Smooth muscle cell of the brain vasculature (primary cell): ENCODE measurements around the gene PIP.
"Not testable (repeated sequence)": the region's sequence is repeated elsewhere in the genome, so short reads cannot be mapped to it uniquely, and the experiment has no call there.

Source experiments
- DNase-seq: peaks from one replicate; pipeline ENCODE4 v3.0.0-alpha.2; 2012; ENCODE audit warnings: low read depth, low spot score

PIP gene, protein sequence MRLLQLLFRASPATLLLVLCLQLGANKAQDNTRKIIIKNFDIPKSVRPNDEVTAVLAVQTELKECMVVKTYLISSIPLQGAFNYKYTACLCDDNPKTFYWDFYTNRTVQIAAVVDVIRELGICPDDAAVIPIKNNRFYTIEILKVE

DNA sequence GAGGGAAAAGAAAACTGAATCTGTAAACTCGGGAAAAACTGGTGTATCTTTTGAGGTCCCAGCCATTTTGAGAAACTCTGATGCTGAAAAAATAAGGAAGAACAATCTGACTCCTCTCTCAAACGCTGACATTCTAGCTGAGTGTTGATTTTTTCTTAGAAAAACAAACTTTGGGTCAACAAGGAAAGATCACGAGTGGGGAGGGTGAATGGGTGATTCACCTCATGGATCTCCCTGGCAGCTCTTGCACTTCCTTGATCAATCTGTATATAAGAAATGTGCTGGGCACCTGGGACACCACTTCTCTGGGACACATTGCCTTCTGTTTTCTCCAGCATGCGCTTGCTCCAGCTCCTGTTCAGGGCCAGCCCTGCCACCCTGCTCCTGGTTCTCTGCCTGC, at the start of gene PIP:
TSS of gene PIP (plus strand) at position 297 of the 400 bp plus-strand sequence. CDS start at position 337, 40 bp downstream.
- DNase-seq: no peak

DNA sequence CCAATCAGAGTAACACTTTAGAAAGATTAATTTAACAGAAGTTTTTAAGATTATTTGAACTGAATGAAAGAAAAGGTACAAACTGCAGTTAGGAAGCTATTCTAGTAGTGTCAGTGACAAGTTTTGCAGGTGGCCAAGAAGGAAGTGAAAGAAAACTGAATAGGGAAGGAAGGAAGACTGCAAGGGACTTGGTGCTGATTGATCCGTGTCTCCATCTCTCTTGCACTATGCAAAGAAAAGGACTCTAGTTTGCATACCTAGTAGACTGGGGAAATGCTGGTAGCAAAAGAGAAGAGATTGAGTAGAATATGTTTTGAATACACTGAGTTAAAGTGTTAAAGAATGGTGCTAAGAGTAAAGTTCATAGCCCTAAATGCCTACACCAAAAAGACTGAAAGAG, 46.8 kb upstream of the PIP start:
- DNase-seq: no peak

DNA sequence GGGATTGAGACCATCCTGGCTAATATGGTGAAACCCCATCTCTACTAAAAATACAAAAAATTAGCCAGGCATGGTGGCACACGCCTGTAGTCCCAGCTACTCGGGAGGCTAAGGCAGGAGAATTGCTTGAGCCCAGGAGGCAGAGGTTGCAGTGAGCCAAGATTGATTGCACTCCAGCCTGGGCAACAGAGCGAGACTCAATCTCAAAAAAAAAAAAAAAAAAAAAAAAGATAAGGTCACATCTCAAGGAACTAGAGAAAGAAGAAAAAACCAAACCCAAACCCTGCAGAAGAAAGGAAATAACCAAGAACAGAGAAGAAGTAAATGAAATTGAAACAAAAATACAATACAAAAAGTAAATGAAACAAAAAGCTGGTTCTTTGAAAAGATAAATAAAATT, 46.3 kb upstream of the PIP start:
- not testable (repeated sequence) for DNase-seq

DNA sequence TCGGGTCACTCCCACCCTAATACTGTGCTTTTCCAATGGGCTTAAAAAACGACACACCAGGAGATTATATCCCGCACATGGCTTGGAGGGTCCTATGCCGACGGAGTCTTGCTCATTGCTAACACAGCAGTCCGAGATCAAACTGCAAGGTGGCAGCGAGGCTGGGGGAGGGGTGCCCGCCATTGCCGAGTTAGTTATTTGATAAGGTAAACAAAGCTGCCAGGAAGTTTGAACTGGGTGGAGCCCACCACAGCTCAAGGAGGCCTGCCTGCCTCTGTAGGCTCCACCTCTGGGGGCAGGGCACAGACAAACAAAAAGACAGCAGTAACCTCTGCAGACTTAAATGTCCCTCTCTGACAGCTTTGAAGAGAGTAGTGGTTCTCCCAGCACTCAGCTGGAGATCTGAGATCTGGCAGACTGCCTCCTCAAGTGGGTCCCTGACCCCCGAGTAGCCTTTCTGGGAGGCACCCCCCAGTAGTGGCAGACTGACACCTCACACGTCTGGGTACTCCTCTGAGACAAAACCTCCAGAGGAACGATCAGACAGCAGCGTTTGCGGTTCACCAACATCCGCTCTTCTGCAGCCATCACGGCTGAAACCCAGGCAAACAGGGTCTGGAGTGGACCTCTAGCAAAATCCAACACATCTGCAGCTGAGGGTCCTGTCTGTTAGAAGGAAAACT, 43.2 kb upstream of the PIP start:
- not testable (repeated sequence) for DNase-seq

DNA sequence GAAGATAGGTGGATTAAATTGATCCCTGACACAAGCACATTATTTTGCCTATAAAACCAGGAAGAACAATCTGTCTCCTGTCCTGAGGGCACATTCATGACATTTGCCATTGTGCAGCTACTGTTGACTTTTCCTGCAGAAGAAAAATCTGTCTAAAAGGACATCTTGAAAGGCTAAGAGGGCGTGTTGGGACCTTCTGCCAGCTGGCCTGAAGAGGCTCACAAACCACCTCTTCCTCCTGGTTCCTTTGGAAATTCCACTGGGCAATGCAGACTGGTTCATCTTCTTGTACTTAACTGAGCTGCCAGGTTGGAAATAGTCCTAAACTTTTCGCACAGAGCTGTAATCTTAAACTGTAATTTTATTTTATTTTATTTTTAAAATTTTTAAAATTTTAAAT, 35.7 kb upstream of the PIP start:
- no peak for DNase-seq

DNA sequence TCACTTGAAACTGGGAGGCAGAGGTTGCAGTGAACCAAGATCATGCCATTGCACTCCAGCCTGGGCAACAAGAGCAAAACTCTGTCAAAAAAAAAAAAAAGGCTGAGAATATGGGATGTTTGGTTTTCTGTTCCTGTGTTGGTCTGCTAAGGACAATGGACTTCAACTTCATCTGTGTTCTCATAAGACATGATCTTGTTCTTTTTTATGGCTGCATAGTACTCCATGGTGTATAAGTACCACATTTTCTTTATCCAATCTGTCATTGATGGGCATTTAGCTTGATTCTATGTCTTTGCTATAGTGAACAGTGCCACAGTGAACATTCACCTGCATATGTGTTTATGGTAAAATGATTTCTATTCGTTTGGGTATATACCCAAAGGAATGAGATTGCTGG, 32.3 kb upstream of the PIP start:
- not testable (repeated sequence) for DNase-seq

DNA sequence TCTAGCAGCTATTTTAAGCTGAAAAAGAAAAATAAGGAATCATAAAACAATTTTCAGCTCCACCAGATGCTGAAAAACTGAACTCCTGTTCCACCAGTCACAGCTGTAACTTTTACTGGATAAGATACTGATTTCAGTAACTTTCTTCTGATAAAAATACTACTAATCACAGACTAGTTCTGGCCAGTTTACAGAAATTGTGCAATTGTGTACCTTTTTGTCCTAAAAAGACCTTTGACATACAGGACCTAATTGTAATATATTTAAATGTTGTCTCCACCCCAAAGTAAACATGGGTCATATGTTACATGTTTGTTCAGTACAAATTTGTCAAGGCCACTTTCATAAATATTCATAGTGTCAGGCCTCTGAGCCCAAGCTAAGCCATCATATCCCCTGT, 27.1 kb upstream of the PIP start:
- no peak for DNase-seq

DNA sequence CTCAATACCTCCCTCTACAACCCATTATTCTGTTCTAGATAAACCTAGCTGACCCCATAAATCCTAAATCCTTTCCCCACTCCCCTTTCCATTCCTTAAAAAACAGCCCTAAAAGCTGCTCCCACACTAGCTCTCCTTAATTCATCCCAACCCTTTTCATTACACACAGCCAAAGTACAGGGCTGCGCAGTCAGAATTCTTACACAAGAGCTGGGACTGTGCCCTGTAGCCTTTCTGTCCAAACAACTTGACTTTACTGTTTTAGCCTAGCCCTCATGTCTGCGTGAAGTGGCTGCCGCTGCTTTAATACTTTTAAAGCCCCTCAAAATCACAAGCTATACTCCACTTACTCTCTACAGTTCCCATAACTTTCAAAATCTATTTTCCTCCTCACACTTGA, 23.9 kb upstream of the PIP start:
- DNase-seq: not testable (repeated sequence)

DNA sequence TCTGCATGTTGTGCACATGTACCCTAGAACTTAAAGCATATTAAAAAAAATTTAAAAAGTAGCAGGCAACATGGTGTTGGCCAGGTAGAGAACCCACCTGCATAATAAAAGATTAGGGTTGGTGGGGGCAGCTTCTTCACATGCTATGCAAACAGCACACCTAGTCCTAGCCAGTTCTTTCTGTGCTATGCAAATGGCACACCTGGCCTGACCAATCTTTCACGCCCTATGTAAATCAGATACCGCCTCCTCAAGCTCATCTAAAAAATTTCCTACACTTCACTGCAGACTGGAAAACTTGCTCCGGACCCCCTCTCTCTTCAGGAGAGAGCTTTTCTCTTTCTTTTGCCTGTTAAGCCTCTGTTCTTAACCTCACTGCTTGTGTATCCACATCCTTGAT, 14.5 kb upstream of the PIP start:
- DNase-seq: no peak

DNA sequence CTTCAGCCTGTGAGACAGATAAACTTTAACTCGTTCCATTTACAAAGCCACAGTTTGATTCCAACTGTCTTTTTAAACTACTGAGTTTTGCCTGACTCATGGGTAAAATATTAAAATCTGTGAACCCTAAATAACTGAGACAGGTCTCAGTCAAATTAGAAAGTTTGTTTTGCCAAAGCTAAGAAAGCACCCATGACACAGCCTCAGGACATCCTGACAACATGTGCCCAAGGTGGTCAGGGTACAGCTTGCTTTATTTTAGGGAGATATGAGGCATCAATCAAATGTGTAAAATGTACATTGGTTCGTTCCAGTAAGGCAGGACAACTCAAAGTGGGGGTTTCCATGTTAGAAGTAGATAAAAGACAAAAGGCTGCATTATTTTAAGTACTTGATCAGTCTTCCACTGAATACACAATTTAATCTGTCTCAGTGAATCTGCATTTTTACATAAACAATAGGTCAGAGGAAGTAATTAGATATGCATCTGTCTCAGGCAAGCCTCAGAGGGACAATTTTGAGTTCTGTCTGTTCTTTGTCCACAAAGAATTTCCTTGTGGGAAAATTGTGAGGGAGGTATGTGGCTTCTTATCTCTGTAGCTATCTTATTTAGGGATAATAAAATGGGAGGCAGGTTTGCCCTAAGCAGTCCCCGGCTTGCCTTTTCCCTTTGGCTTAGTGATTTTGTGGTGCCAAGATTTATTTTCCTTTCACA, 11.0 kb upstream of the PIP start:
- DNase-seq: no peak

DNA sequence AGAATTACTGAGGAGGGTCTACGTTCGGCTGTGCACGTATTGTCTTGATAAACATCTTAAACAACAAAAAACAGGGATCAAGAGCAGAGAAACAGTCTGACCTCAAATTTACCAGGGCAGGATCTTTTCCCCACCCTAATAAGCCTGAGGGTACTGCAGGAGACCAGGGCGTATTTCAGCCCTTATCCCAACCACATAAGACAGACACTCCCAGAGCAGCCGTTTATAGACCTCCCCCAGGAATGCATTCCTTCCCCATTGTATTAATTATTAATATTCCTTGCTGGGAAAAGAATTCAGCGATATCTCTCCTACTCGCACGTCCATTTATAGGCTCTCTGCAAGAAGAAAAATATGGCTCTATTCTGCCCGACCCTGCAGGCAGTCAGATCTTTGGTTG, 8.6 kb upstream of the PIP start:
- DNase-seq: not testable (repeated sequence)

DNA sequence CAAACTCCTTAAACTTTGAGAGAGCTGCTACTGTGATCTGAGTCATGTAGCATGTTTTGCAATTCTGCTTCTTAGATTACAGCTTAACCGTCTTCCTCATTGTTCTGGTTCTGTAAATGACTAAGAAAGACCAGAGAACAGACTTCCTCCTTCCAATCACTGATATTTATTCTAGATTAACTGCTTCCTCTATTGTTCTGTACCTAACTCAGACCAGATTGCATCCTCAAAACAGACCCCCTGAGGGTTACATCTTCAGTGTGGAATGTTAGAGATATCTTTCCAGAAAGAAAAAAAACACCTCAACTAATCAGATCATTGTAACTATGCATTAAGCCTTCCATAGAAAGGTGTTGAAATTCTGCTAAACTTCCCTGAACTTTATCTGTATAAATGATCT, 5.7 kb upstream of the PIP start:
- DNase-seq: no peak

DNA sequence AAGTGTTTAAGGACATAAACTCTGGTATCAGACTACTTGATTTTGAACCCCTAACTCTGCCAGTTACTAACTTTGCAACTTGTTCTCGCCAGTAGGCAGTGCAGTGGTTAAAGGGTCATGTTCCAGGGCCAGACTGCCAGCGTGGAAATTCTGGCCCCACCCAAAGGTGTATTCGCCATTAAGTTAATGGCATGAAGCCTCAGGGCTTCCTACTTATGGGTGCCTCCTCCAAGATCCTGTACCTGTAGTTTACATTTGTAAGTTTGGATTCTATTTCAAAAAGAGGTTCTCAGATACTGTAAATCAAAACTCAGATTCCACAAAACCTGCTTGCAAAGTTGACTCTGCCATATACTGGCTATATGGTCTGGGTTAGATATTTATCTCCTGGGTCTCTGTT, 2.8 kb upstream of the PIP start:
- no peak for DNase-seq

DNA sequence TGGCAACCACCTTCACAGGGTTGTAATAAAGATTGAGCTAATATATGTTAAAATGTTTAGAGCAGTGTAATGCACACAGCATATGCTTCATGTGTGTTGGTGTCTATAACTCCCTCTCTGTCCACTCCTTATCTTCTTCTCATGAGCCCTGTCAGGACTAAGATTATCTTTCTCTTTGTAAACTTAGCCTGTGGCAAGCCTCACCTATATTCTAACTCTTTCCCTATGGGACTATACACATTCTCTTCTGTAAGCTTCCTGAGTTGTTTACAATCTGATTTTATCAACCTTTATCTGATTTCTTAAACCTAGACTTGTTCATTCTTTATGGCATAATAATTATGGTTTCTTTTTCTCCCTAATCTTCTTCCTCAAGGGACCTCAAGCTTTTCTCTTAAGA, 2.4 kb upstream of the PIP start:
- no peak for DNase-seq

DNA sequence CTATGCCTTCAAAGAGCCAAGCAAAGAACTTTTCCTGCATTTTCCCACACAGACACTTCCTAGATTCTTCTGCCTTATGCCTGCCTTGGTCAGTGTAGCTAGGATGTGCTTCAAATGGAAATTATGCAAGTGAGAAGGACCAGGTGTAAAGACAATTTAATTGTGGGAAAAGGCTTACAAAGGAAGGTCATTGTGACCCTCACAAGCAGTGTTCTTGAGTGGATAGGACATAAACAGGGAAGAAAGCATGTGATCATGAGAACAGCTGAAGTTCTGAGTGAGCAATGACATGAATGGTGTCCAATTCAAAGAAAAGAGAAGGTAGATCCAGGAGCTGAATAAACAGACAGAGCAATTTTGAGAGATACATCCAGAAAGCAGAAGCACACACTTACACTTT, 1.3 kb upstream of the PIP start:
- no peak for DNase-seq

DNA sequence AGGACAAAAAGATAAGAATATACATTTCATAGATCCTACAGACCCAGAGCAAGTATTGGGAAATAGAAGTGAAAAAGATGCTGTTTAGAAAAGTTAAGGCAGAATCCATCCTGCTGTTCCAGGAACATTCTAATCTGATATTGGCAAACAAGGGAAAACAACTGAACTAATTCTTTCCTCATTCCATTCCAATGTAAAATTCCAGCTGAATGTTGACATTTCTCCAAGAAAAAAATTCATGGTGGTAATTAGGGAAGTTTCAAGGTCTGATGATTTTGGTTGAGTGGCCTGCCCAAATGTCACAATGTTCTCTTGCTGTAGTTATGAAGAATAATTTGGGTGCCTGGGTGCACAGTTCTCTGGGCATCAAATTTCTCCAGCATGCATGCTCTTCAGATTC, 15.2 kb downstream of the PIP start:
- DNase-seq: no peak

DNA sequence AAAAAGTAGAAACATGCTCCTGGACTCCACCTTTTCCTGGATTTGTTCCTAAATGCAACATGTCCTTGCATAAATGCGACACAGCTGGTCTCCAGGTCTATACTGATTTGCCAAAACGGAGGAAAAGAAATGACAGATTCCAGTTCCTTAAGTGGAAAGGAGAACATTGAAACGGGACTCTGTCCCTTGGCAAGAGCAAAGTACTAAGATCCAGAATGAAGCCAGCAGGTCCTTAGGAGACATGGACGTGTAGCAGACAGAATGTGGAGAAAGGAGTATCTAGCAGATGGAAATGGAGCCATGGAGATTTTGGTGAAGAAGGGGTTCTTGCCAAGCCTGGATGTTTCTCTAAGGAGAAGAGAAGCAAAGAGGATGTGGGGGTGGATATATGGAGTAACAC, 16.2 kb downstream of the PIP start:
- no peak for DNase-seq

DNA sequence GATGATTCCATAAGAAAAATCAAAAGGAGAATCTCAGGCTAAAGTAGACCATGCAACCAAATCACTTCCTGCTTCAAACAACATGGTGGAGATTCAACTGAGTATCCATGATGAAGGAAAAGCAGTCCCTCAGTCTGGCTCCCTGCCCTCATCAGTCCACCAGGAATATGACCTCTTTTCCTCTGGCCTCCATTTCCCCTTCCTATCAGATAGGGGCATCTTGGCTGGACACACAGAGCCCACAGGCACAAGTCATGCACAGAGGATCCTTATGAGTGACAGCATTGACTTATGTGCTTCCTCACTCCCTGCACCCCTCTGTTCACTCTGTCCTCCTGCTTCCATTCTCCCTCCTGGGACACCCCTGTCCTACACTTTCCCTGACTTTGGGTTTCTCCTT, 16.8 kb downstream of the PIP start:
- DNase-seq: no peak

DNA sequence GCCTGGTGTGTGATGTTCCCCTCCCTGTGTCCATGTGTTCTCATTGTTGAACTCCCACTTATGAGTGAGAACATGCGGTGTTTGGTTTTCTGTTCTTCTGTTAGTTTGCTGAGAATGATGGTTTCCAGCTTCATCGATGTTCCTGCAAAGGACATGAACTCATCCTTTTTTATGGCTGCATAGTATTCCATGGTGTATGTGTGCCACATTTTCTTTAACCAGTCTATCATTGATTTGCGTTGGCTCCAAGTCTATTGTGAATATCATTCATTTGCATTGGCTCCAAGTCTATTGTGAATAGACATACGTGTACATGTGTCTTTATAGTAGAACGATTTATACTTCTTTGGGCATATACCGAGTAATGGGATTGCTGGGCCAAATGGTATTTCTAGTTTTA, 18.8 kb downstream of the PIP start:
- DNase-seq: not testable (repeated sequence)

DNA sequence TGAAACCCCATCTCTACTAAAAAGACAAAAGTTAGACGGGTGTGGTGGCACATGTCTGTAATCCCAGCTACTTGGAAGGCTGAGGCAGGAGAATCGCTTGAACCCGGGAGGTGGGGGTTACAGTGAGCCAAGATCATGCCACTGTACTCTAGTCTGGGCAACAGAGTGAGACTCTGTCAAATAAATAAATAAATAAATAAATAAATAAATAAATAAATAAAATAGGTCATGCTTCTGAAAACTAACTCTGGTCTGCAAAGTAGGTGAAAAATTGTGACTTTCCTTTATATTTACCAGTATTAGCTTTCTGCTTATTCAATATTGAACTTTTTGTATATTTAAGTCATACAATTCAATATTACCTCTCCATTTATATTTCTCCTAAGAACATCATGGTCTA, 26.7 kb downstream of the PIP start:
- DNase-seq: not testable (repeated sequence)

DNA sequence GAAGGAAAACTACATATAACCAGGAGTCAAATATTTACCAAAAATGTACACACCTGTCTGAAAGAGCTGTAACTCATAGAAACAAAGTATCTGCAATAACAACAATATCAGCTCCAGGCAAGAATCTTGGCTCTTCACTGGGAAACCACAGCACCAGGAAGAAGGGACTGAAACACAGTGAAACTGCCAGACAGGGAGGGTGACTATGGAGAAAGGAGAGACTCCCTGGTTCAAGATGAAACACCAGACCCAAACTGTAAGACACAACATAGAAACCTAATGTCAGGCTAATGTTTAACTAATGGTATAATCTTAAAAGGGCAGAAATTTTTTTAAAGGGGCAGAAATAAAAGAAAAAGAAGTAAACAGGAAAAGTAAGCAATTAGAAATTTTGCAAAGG, 39.8 kb downstream of the PIP start:
- DNase-seq: no peak

DNA sequence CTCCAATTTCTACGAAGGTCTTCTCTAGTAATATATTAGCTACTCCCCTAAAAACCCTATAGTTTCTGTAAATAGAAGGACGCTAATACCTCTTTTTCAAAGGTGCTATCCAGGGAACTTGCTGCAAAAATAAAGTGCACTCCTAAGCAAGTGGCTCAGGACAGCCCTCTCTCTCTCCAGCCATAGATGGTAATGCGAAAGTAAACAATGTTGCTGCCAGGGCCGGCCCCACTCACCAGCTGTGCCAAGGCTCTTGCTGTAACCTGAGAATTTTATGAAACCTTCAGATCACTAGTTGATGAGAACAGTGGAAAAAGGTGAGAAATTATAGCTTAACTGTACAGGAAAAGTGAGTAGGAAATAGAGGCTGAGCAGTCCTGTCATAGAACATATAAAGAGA, 40.5 kb downstream of the PIP start:
- no peak for DNase-seq

DNA sequence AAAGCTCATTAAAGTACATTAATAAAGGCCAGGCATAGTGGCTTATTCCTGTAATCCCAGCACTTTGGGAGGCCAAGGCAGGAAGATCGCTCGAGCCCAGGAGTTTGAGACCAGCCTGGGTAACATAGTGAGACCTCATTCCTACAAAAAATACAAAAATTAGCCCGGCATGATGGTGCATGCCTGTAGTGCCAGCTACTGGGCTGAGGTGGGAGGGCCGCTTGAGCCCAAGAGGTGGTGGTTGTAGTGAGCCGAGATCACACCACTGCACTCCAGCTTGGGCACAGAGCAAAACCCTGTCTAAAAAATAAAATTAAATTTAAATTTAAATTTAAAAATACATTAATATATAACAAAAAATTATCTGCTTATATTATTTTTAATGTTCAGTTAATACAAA, 44.3 kb downstream of the PIP start:
- DNase-seq: no peak
